ENCODE results near the gene YTHDC1. TPM values are rescaled to one million over a fixed set of nuclear protein-coding genes. Genes with fewer than 3 reads are reported as not detected.
A peak's percentile ranks its signal among the peaks of the same experiment; 100 is the strongest.

Gene YTHDC1
- total and polyA plus RNA-seq, 5 donors from 2014 or later: 24.6 to 328 (median 29.5) TPM

DNA sequence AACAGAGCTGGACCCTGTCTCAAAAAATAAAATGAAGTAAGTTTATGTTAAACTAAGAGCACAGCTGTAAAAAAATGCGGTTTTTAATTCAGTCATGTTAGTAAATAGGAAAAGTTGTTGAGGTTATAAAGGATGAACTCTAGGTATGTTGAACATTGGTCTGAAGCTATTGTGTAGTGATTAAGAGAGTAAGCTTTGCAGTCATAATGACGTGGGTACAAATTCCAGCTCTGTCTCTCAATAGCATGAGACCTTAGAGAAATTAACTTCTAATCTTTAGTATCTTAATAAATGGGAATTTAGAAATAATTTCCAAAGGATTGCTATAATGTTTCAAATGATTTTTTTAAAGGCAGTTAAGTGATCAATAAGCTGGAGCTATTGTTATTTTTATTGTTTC, 2.9 kb upstream of the YTHDC1 start:
- H3K9me3 ChIP-seq (ENCODE audit: control insufficient read depth in 2 of 2, low read length in 2 of 2): no peaks in the 10 kb centered on the region
- ATAC-seq (ENCODE audit: low read depth in 2 of 2): no peak
- Mint-ChIP-seq H3K4me1 (peaks cover 11 to 17% (median 16%) of the 10 kb centered on the region in 4 donors), H3K27ac (peak overlapping the region in 1 of 3 donors; percentile 50), H3K9me3 (peaks cover 0 to 2% (median 0%) of the 10 kb centered on the region in 7 donors), H3K27me3 (peaks cover 19% of the 10 kb centered on the region), H3K4me3 (no peak overlapping the region), H3K36me3 (peaks cover 7% of the 10 kb centered on the region)
- peaks cover 7% of the 10 kb centered on the region for H3K4me1 ChIP-seq (ENCODE audit: control insufficient read depth, insufficient read depth, low read length, poor library complexity, severe bottlenecking)
- H3K4me3 ChIP-seq (ENCODE audit: low read depth, low read length): no peak overlapping the region
- no peak for DNase-seq
- H3K27ac ChIP-seq (ENCODE audit: insufficient read depth, low read length, poor library complexity, severe bottlenecking): no peak overlapping the region
- H3K27me3 ChIP-seq (ENCODE audit: control insufficient read depth, insufficient read depth, low read length): peaks cover 9% of the 10 kb centered on the region
- no peaks in the 10 kb centered on the region for H3K36me3 ChIP-seq (ENCODE audit: control insufficient read depth, insufficient read depth, low read length)

GRCh38 chr4:68349279-68349648, 626 bp downstream of the YTHDC1 start:
- ATAC-seq (ENCODE audit: low read depth in 2 of 2): peak; percentile 1 to 3
- H3K27me3 ChIP-seq (ENCODE audit: control insufficient read depth, insufficient read depth, low read length): peaks cover under 1% of the 10 kb centered on the region
- Mint-ChIP-seq H3K27me3 (peaks cover 6% of the 10 kb centered on the region), H3K36me3 (peaks cover 18% of the 10 kb centered on the region), H3K4me1 (peaks cover 41 to 50% (median 46%) of the 10 kb centered on the region in 4 donors), H3K9me3 (peaks cover 0 to 2% (median 0%) of the 10 kb centered on the region in 7 donors), H3K4me3 (peak overlapping the region; percentile 91 to 100 (median 99)), H3K27ac (peak overlapping the region; percentile 99 to 100 (median 99))
- peak overlapping the region; percentile 98 for H3K4me3 ChIP-seq (ENCODE audit: low read depth, low read length)
- peak overlapping the region; percentile 97 for H3K27ac ChIP-seq (ENCODE audit: insufficient read depth, low read length, poor library complexity, severe bottlenecking)
- no peaks in the 10 kb centered on the region for H3K9me3 ChIP-seq (ENCODE audit: control insufficient read depth in 2 of 2, low read length in 2 of 2)
- H3K4me1 ChIP-seq (ENCODE audit: control insufficient read depth, insufficient read depth, low read length, poor library complexity, severe bottlenecking): peaks cover 40% of the 10 kb centered on the region
- DNase-seq: peak in 1 of 3 donors; percentile 55
- peaks cover 11% of the 10 kb centered on the region for H3K36me3 ChIP-seq (ENCODE audit: control insufficient read depth, insufficient read depth, low read length)

- Mint-ChIP-seq H3K4me1 (peaks cover 48 to 56% (median 53%) of the 10 kb centered on the region in 4 donors), H3K9me3 (no peaks in the 10 kb centered on the region), H3K27ac (peak overlapping the region; percentile 99 to 100 (median 99)), H3K36me3 (peaks cover 21% of the 10 kb centered on the region), H3K4me3 (peak overlapping the region; percentile 91 to 100 (median 99)), H3K27me3 (peaks cover 6% of the 10 kb centered on the region)
- DNase-seq (peak in 1 of 3 donors; percentile 7), ATAC-seq (ENCODE audit: low read depth in 2 of 2) (no peak)
- no peaks in the 10 kb centered on the region for H3K27me3 ChIP-seq (ENCODE audit: control insufficient read depth, insufficient read depth, low read length)
- peak overlapping the region; percentile 98 for H3K4me3 ChIP-seq (ENCODE audit: low read depth, low read length)
- peaks cover 12% of the 10 kb centered on the region for H3K36me3 ChIP-seq (ENCODE audit: control insufficient read depth, insufficient read depth, low read length)
- H3K9me3 ChIP-seq (ENCODE audit: control insufficient read depth in 2 of 2, low read length in 2 of 2): no peaks in the 10 kb centered on the region
- peaks cover 47% of the 10 kb centered on the region for H3K4me1 ChIP-seq (ENCODE audit: control insufficient read depth, insufficient read depth, low read length, poor library complexity, severe bottlenecking)
- H3K27ac ChIP-seq (ENCODE audit: insufficient read depth, low read length, poor library complexity, severe bottlenecking): peak overlapping the region; percentile 97
Observed at GRCh38 chr4:68348577-68348976, 1.3 kb downstream of the YTHDC1 start.

- Histone ChIP-seq H3K9me3 (ENCODE audit: control insufficient read depth in 2 of 2, low read length in 2 of 2) (no peaks in the 10 kb centered on the region), H3K36me3 (ENCODE audit: control insufficient read depth, insufficient read depth, low read length) (peaks cover 12% of the 10 kb centered on the region), H3K27me3 (ENCODE audit: control insufficient read depth, insufficient read depth, low read length) (no peaks in the 10 kb centered on the region), H3K27ac (ENCODE audit: insufficient read depth, low read length, poor library complexity, severe bottlenecking) (peak overlapping the region; percentile 97), H3K4me1 (ENCODE audit: control insufficient read depth, insufficient read depth, low read length, poor library complexity, severe bottlenecking) (peaks cover 55% of the 10 kb centered on the region), H3K4me3 (ENCODE audit: low read depth, low read length) (peak overlapping the region; percentile 98)
- peaks cover 21% of the 10 kb centered on the region for H3K36me3 Mint-ChIP-seq
- H3K27me3 Mint-ChIP-seq: no peaks in the 10 kb centered on the region
- peak overlapping the region; percentile 91 to 100 (median 99) for H3K4me3 Mint-ChIP-seq
- peaks cover 48 to 63% (median 53%) of the 10 kb centered on the region in 4 donors for H3K4me1 Mint-ChIP-seq
- H3K9me3 Mint-ChIP-seq: no peaks in the 10 kb centered on the region
- DNase-seq (no peak), ATAC-seq (ENCODE audit: low read depth in 2 of 2) (no peak)
- peak overlapping the region; percentile 53 to 100 (median 99) for H3K27ac Mint-ChIP-seq
Observed at GRCh38 chr4:68347845-68348244, 2.0 kb downstream of the YTHDC1 start.

- H3K4me3 ChIP-seq (ENCODE audit: low read depth, low read length): peak overlapping the region; percentile 98
- H3K9me3 Mint-ChIP-seq: no peaks in the 10 kb centered on the region
- H3K27ac ChIP-seq (ENCODE audit: insufficient read depth, low read length, poor library complexity, severe bottlenecking): peak overlapping the region; percentile 29
- peaks cover 66% of the 10 kb centered on the region for H3K4me1 ChIP-seq (ENCODE audit: control insufficient read depth, insufficient read depth, low read length, poor library complexity, severe bottlenecking)
- peaks cover 26% of the 10 kb centered on the region for H3K36me3 Mint-ChIP-seq
- peak overlapping the region in 1 of 3 donors; percentile 99 for H3K27ac Mint-ChIP-seq
- ATAC-seq (ENCODE audit: low read depth in 2 of 2): no peak
- H3K4me3 Mint-ChIP-seq: peak overlapping the region; percentile 91 to 100 (median 99)
- no peak for DNase-seq
- no peaks in the 10 kb centered on the region for H3K9me3 ChIP-seq (ENCODE audit: control insufficient read depth in 2 of 2, low read length in 2 of 2)
- no peaks in the 10 kb centered on the region for H3K27me3 ChIP-seq (ENCODE audit: control insufficient read depth, insufficient read depth, low read length)
- peaks cover 54 to 76% (median 61%) of the 10 kb centered on the region in 4 donors for H3K4me1 Mint-ChIP-seq
- H3K27me3 Mint-ChIP-seq: no peaks in the 10 kb centered on the region
- H3K36me3 ChIP-seq (ENCODE audit: control insufficient read depth, insufficient read depth, low read length): peaks cover 18% of the 10 kb centered on the region
Observed at GRCh38 chr4:68346461-68346860, 3.4 kb downstream of the YTHDC1 start.

DNA sequence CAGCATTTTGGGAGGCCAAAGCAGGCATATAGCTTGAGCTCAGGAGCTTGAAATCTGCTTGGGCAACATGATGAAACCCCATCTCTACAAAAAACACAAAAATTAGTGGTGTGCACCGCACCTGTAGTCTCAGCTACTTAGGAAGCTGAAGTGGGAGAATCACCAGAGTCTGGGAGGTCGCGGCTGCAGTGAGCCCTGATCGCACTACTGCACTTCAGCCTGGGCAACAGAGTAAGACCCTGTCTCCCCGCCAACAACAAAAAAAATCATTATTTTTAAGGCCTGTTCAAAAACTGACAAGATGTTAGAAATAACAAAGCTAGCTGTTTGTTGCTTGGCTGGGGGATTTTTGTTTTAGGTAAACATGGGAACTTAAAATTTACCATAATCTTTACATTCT, 5.1 kb downstream of the YTHDC1 start:
- H3K27me3 ChIP-seq (ENCODE audit: control insufficient read depth, insufficient read depth, low read length): no peaks in the 10 kb centered on the region
- peaks cover 83% of the 10 kb centered on the region for H3K4me1 ChIP-seq (ENCODE audit: control insufficient read depth, insufficient read depth, low read length, poor library complexity, severe bottlenecking)
- no peaks in the 10 kb centered on the region for H3K9me3 Mint-ChIP-seq
- H3K4me3 ChIP-seq (ENCODE audit: low read depth, low read length): peak overlapping the region; percentile 62
- ATAC-seq (ENCODE audit: low read depth in 2 of 2) (no peak), DNase-seq (no peak)
- H3K36me3 ChIP-seq (ENCODE audit: control insufficient read depth, insufficient read depth, low read length): peaks cover 18% of the 10 kb centered on the region
- H3K9me3 ChIP-seq (ENCODE audit: control insufficient read depth in 2 of 2, low read length in 2 of 2): no peaks in the 10 kb centered on the region
- H3K36me3 Mint-ChIP-seq: peaks cover 26% of the 10 kb centered on the region
- peaks cover 63 to 86% (median 71%) of the 10 kb centered on the region in 4 donors for H3K4me1 Mint-ChIP-seq
- peak overlapping the region in 1 of 3 donors; percentile 44 for H3K27ac Mint-ChIP-seq
- H3K4me3 Mint-ChIP-seq: peak overlapping the region in 3 of 4 donors; percentile 66 to 91 (median 74)
- H3K27me3 Mint-ChIP-seq: no peaks in the 10 kb centered on the region
- no peak overlapping the region for H3K27ac ChIP-seq (ENCODE audit: insufficient read depth, low read length, poor library complexity, severe bottlenecking)

GRCh38 chr4:68344049-68344448, 5.8 kb downstream of the YTHDC1 start:
- no peaks in the 10 kb centered on the region for H3K27me3 Mint-ChIP-seq
- H3K27ac Mint-ChIP-seq: peak overlapping the region in 2 of 3 donors; percentile 44 to 47
- Histone ChIP-seq H3K4me3 (ENCODE audit: low read depth, low read length) (peak overlapping the region; percentile 62), H3K27ac (ENCODE audit: insufficient read depth, low read length, poor library complexity, severe bottlenecking) (peak overlapping the region; percentile 8), H3K36me3 (ENCODE audit: control insufficient read depth, insufficient read depth, low read length) (peaks cover 18% of the 10 kb centered on the region), H3K27me3 (ENCODE audit: control insufficient read depth, insufficient read depth, low read length) (no peaks in the 10 kb centered on the region), H3K4me1 (ENCODE audit: control insufficient read depth, insufficient read depth, low read length, poor library complexity, severe bottlenecking) (peaks cover 90% of the 10 kb centered on the region), H3K9me3 (ENCODE audit: control insufficient read depth in 2 of 2, low read length in 2 of 2) (no peaks in the 10 kb centered on the region)
- DNase-seq (no peak), ATAC-seq (ENCODE audit: low read depth in 2 of 2) (no peak)
- H3K36me3 Mint-ChIP-seq: peaks cover 28% of the 10 kb centered on the region
- peaks cover 70 to 93% (median 76%) of the 10 kb centered on the region in 4 donors for H3K4me1 Mint-ChIP-seq
- no peaks in the 10 kb centered on the region for H3K9me3 Mint-ChIP-seq
- peak overlapping the region; percentile 66 to 91 (median 74) for H3K4me3 Mint-ChIP-seq

GRCh38 chr4:68342134-68342533, 7.8 kb downstream of the YTHDC1 start:
- Histone ChIP-seq H3K27ac (ENCODE audit: insufficient read depth, low read length, poor library complexity, severe bottlenecking) (peak overlapping the region; percentile 7), H3K9me3 (ENCODE audit: control insufficient read depth in 2 of 2, low read length in 2 of 2) (no peaks in the 10 kb centered on the region), H3K27me3 (ENCODE audit: control insufficient read depth, insufficient read depth, low read length) (no peaks in the 10 kb centered on the region), H3K4me1 (ENCODE audit: control insufficient read depth, insufficient read depth, low read length, poor library complexity, severe bottlenecking) (peaks cover 82% of the 10 kb centered on the region), H3K36me3 (ENCODE audit: control insufficient read depth, insufficient read depth, low read length) (peaks cover 30% of the 10 kb centered on the region), H3K4me3 (ENCODE audit: low read depth, low read length) (peak overlapping the region; percentile 58)
- Mint-ChIP-seq H3K27ac (peak overlapping the region in 1 of 3 donors; percentile 72), H3K4me3 (peak overlapping the region; percentile 39 to 74 (median 62)), H3K9me3 (no peaks in the 10 kb centered on the region), H3K36me3 (peaks cover 29% of the 10 kb centered on the region), H3K4me1 (peaks cover 67 to 90% (median 73%) of the 10 kb centered on the region in 4 donors), H3K27me3 (no peaks in the 10 kb centered on the region)
- DNase-seq: no peak
- no peak for ATAC-seq (ENCODE audit: low read depth in 2 of 2)
